Measurements from ENCODE around the gene LAD1.
A peak's percentile ranks its signal among the peaks of the same experiment; 100 is the strongest.

GRCh38 chr1:201348211-201348566 is 50.9 kb downstream of the LAD1 start:
- TF ChIP-seq POLR2A (IDR thresholded peaks at IDR 0.05; ENCODE audit: low read depth, low read length) (no peak), CTCF (conservative IDR thresholded peaks at IDR 0.05; ENCODE audit: low read depth, low read length) (peak; percentile 82), RAD21 (IDR thresholded peaks at IDR 0.05; ENCODE audit: low read length) (peak; percentile 82), ELK1 (IDR thresholded peaks at IDR 0.05; ENCODE audit: borderline replicate concordance, low read depth, low read length) (no peak), BHLHE40 (IDR thresholded peaks at IDR 0.05; ENCODE audit: low read depth, low read length) (no peak), RFX5 (IDR thresholded peaks at IDR 0.05; ENCODE audit: low read depth, low read length) (no peak), RCOR1 (IDR thresholded peaks at IDR 0.05; ENCODE audit: insufficient replicate concordance, low read length) (no peak), MAFK (IDR thresholded peaks at IDR 0.05; ENCODE audit: low read depth, low read length) (no peak), SMC3 (IDR thresholded peaks at IDR 0.05; ENCODE audit: low read depth, low read length) (peak; percentile 66), CHD1 (IDR thresholded peaks at IDR 0.05; ENCODE audit: low read depth, low read length) (no peak), FOS (IDR thresholded peaks at IDR 0.05; ENCODE audit: low read depth, low read length) (no peak)
